Neural progenitor cell (in vitro differentiated cells): ENCODE results near the gene MYADM.

Source experiments
- EZH2phosphoT487 ChIP-seq: fragments of 200-600 bp; sonication (generic); IDR thresholded peaks from 2 replicates; pipeline ENCODE4 v1.6.1; 2017; ENCODE audit warnings: antibody characterized with exemption
- TF ChIP-seq, protein P1 (sequence below): fragments of 200-600 bp; sonication (generic); IDR thresholded peaks from 2 replicates; pipeline ENCODE4 v1.5.1; 2017; ENCODE audit warnings: antibody characterized with exemption, mild to moderate bottlenecking

- TF ChIP-seq, protein P1, sequence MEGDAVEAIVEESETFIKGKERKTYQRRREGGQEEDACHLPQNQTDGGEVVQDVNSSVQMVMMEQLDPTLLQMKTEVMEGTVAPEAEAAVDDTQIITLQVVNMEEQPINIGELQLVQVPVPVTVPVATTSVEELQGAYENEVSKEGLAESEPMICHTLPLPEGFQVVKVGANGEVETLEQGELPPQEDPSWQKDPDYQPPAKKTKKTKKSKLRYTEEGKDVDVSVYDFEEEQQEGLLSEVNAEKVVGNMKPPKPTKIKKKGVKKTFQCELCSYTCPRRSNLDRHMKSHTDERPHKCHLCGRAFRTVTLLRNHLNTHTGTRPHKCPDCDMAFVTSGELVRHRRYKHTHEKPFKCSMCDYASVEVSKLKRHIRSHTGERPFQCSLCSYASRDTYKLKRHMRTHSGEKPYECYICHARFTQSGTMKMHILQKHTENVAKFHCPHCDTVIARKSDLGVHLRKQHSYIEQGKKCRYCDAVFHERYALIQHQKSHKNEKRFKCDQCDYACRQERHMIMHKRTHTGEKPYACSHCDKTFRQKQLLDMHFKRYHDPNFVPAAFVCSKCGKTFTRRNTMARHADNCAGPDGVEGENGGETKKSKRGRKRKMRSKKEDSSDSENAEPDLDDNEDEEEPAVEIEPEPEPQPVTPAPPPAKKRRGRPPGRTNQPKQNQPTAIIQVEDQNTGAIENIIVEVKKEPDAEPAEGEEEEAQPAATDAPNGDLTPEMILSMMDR: no peak
- no peak for TF ChIP-seq EZH2phosphoT487
Observed at GRCh38 chr19:53910170-53910518, 42.5 kb downstream of the MYADM start.
